Panc1 (cell line): ENCODE measurements around the gene NRP2.

Source experiments
- CTCF ChIP-seq: fragments of 450-650 bp; IDR thresholded peaks from 2 replicates; pipeline ENCODE4 v1.5.1; 2017; ENCODE audit warnings: mild to moderate bottlenecking
- POLR2AphosphoS5 ChIP-seq: IDR thresholded peaks from 2 replicates; pipeline ENCODE4 v1.6.1; 2012; ENCODE audit warnings: mild to moderate bottlenecking, low read depth, low read length, moderate library complexity
- SIN3A ChIP-seq: IDR thresholded peaks from 2 replicates; pipeline ENCODE4 v1.6.1; 2012; ENCODE audit warnings: low read depth, mild to moderate bottlenecking, low read length, moderate library complexity, borderline replicate concordance; ENCODE audit not compliant: insufficient read depth
- TCF7L2 ChIP-seq: IDR thresholded peaks from 2 replicates; pipeline ENCODE4 v1.6.1; 2011; ENCODE audit warnings: mild to moderate bottlenecking, low read depth, low read length, inconsistent platforms

GRCh38 chr2:205683502-205684367, 1.4 kb downstream of the NRP2 start:
- TF ChIP-seq TCF7L2 (no peak), CTCF (no peak), SIN3A (no peak), POLR2AphosphoS5 (no peak)
